IMR-90 (cell line): ENCODE results near the gene MTUS2. TPM values are rescaled to one million over a fixed set of nuclear protein-coding genes. Genes with fewer than 3 reads are reported as not detected.

Experiments used
- ATAC-seq: fragments of 200-7000 bp; cut with Tn5 transposase; 2 replicates; pipeline ENCODE4 v1.9.1; 2020; ENCODE audit warnings: low read depth, mild to moderate bottlenecking, moderate library complexity
- BruUV-seq: library from RNA; stranded (reverse); fragments of 400-500 nt; replicated peaks from 2 replicates; lab custom pipeline; 2021; lab: Mats Ljungman, UMichigan
- CTCF ChIA-PET: fragments of 300-600 bp; formaldehyde crosslinking; extraction: SDS; loops from one replicate; lab custom pipeline; 2021; ENCODE audit warnings: antibody characterized with exemption; lab: Yijun Ruan, JAX
- POLR2A ChIA-PET: fragments of 300-600 bp; sonication (Branson Sonifier 250); formaldehyde crosslinking; loops from one replicate; lab custom pipeline; 2022; ENCODE audit warnings: antibody characterized with exemption; ENCODE audit not compliant: unreplicated experiment; lab: Charles Lee
- DNase-seq: peaks from one replicate; pipeline ENCODE4 v3.0.0; 2013
- H2AFZ ChIP-seq: replicated peaks from 2 replicates; pipeline ENCODE3; 2013; ENCODE audit warnings: low read length, mild to moderate bottlenecking; ENCODE audit not compliant: poor library complexity
- H2AK5ac ChIP-seq: 2 replicates; pipeline ENCODE4 v1.6.1; 2013; ENCODE audit warnings: low read depth, low read length, inconsistent platforms
- H2AK9ac ChIP-seq: replicated peaks from 2 replicates; pipeline ENCODE3; 2013; ENCODE audit warnings: mild to moderate bottlenecking, low read depth, low read length, moderate library complexity; ENCODE audit not compliant: poor library complexity
- H2BK120ac ChIP-seq: 2 replicates; pipeline ENCODE4 v1.6.1; 2013; ENCODE audit warnings: low read depth, low read length, inconsistent platforms
- H2BK15ac ChIP-seq: 3 replicates; pipeline ENCODE4 v1.6.1; 2013; ENCODE audit warnings: low read depth, low read length, inconsistent platforms
- H2BK20ac ChIP-seq: 2 replicates; pipeline ENCODE4 v1.6.1; 2013; ENCODE audit warnings: low read depth, mild to moderate bottlenecking, inconsistent platforms, low read length, moderate library complexity
- H2BK5ac ChIP-seq: 2 replicates; pipeline ENCODE4 v1.6.1; 2013; ENCODE audit warnings: mild to moderate bottlenecking, low read depth, low read length, inconsistent platforms; ENCODE audit not compliant: poor library complexity, severe bottlenecking
- H3K14ac ChIP-seq: replicated peaks from 2 replicates; pipeline ENCODE4 v1.6.1; 2013; ENCODE audit warnings: low read depth, low read length, inconsistent platforms
- H3K18ac ChIP-seq: 2 replicates; pipeline ENCODE4 v1.6.1; 2013; ENCODE audit warnings: low read depth, low read length, control low read depth
- H3K23ac ChIP-seq: 2 replicates; pipeline ENCODE4 v1.6.1; 2013; ENCODE audit warnings: low read depth, low read length, inconsistent platforms
- H3K27ac ChIP-seq: 2 replicates; pipeline ENCODE4 v1.5.1; 2013; ENCODE audit warnings: mild to moderate bottlenecking, control low read depth, low read length; ENCODE audit not compliant: insufficient read depth
- H3K27me3 ChIP-seq: 2 replicates; pipeline ENCODE4 v1.6.1; 2013; ENCODE audit warnings: low read length; ENCODE audit not compliant: control insufficient read depth, insufficient read depth
- H3K36me3 ChIP-seq: 2 replicates; pipeline ENCODE4 v1.6.1; 2013; ENCODE audit warnings: low read length, mixed read lengths; ENCODE audit not compliant: control insufficient read depth, insufficient read depth
- H3K4ac ChIP-seq: 2 replicates; pipeline ENCODE4 v1.6.1; 2013; ENCODE audit warnings: low read depth, low read length, inconsistent platforms
- H3K4me1 ChIP-seq: 2 replicates; pipeline ENCODE4 v1.6.1; 2013; ENCODE audit warnings: low read length, mixed read lengths; ENCODE audit not compliant: control insufficient read depth, insufficient read depth
- H3K4me2 ChIP-seq: 2 replicates; pipeline ENCODE4 v1.6.1; 2013; ENCODE audit warnings: low read depth, mild to moderate bottlenecking, control low read depth, low read length, moderate library complexity
- H3K4me3 ChIP-seq: 2 replicates; pipeline ENCODE4 v1.5.1; 2013; ENCODE audit warnings: low read depth, mild to moderate bottlenecking, control low read depth, low read length, moderate library complexity; ENCODE audit not compliant: insufficient read depth
- H3K56ac ChIP-seq: 2 replicates; pipeline ENCODE4 v1.6.1; 2013; ENCODE audit warnings: low read length, inconsistent platforms; ENCODE audit not compliant: insufficient read depth; ENCODE audit errors: extremely low read depth
- H3K79me1 ChIP-seq, 2 experiments: 2 replicates each; pipeline ENCODE4 v1.6.1; 2013; ENCODE audit warnings: low read length in 2 of 2, inconsistent platforms in 1 of 2, low read depth in 1 of 2
- H3K9ac ChIP-seq: 2 replicates; pipeline ENCODE4 v1.6.1; 2013; ENCODE audit warnings: low read depth, low read length, control low read depth
- H3K9me1 ChIP-seq: 2 replicates; pipeline ENCODE4 v1.6.1; 2013; ENCODE audit warnings: low read length, inconsistent platforms; ENCODE audit not compliant: insufficient read depth
- H3K9me3 ChIP-seq: 2 replicates; pipeline ENCODE4 v1.6.1; 2013; ENCODE audit warnings: low read length; ENCODE audit not compliant: control insufficient read depth, insufficient read depth
- H4K20me1 ChIP-seq: 2 replicates; pipeline ENCODE4 v1.6.1; 2013; ENCODE audit warnings: low read length, inconsistent platforms; ENCODE audit not compliant: insufficient read depth
- H4K5ac ChIP-seq: 2 replicates; pipeline ENCODE4 v1.6.1; 2013; ENCODE audit warnings: mild to moderate bottlenecking, low read depth, low read length, control low read depth
- H4K8ac ChIP-seq, 2 experiments: 2 replicates each; pipeline ENCODE4 v1.6.1; 2013; ENCODE audit warnings: low read depth in 2 of 2, low read length in 2 of 2, control low read depth in 1 of 2, inconsistent platforms in 1 of 2
- H4K91ac ChIP-seq: 2 replicates; pipeline ENCODE4 v1.6.1; 2013; ENCODE audit warnings: low read depth, low read length, inconsistent platforms; ENCODE audit not compliant: insufficient read depth
- BHLHE40 ChIP-seq: fragments of 150-350 bp; IDR thresholded peaks from 2 replicates; pipeline ENCODE4 v1.6.1; 2016; ENCODE audit warnings: mild to moderate bottlenecking, low read depth, low read length
- CEBPB ChIP-seq: IDR thresholded peaks from 2 replicates; pipeline ENCODE4 v1.6.1; 2012; ENCODE audit warnings: low read depth, low read length, improper control_type of control experiment
- CHD1 ChIP-seq: IDR thresholded peaks from 2 replicates; pipeline ENCODE4 v1.6.1; 2012; ENCODE audit warnings: low read depth, low read length, improper control_type of control experiment
- CTCF ChIP-seq: conservative IDR thresholded peaks from 2 replicates; pipeline ENCODE4 v1.5.1; 2012; ENCODE audit warnings: mild to moderate bottlenecking, low read depth, low read length, improper control_type of control experiment
- ELK1 ChIP-seq: fragments of 150-350 bp; IDR thresholded peaks from 2 replicates; pipeline ENCODE4 v1.6.1; 2016; ENCODE audit warnings: low read depth, mild to moderate bottlenecking, low read length, moderate library complexity, borderline replicate concordance
- FOS ChIP-seq: fragments of 150-350 bp; IDR thresholded peaks from 2 replicates; pipeline ENCODE4 v1.6.1; 2016; ENCODE audit warnings: low read depth, low read length
- MAFK ChIP-seq: IDR thresholded peaks from 2 replicates; pipeline ENCODE4 v1.6.1; 2012; ENCODE audit warnings: low read depth, low read length, improper control_type of control experiment
- MAZ ChIP-seq: IDR thresholded peaks from 2 replicates; pipeline ENCODE4 v1.6.1; 2012; ENCODE audit warnings: low read depth, mild to moderate bottlenecking, low read length, improper control_type of control experiment, moderate library complexity, borderline replicate concordance
- NFE2L2 ChIP-seq: fragments of 150-350 bp; IDR thresholded peaks from 2 replicates; pipeline ENCODE4 v1.6.1; 2016; ENCODE audit warnings: low read depth, mild to moderate bottlenecking, low read length
- POLR2A ChIP-seq: IDR thresholded peaks from 2 replicates; pipeline ENCODE4 v1.6.1; 2012; ENCODE audit warnings: mild to moderate bottlenecking, low read depth, low read length
- RAD21 ChIP-seq: IDR thresholded peaks from 2 replicates; pipeline ENCODE4 v1.6.1; 2012; ENCODE audit warnings: low read length, improper control_type of control experiment
- RFX5 ChIP-seq: IDR thresholded peaks from 2 replicates; pipeline ENCODE4 v1.8.0; 2012; ENCODE audit warnings: low read depth, mild to moderate bottlenecking, low read length, moderate library complexity
- USF2 ChIP-seq: fragments of 150-350 bp; IDR thresholded peaks from 2 replicates; pipeline ENCODE4 v1.6.1; 2017; ENCODE audit warnings: mild to moderate bottlenecking, antibody characterized with exemption, low read length, low read depth
- WGBS, 2 experiments: methylation state at CpG; one replicate each; pipeline versions ENCODE4 v1.1.5 to v1.1.7; 2013; ENCODE audit warnings: missing lambda C conversion rate in 2 of 2; ENCODE audit not compliant: insufficient read length in 1 of 2; ENCODE audit errors: extremely low coverage in 2 of 2; 5-methylcytosine and 5-hydroxymethylcytosine counted together
- dilution Hi-C: fragments of 300-500 bp; cut with HindIII; formaldehyde crosslinking; loops from one replicate; pipeline ENCODE4 v1.14.3; 2018; ENCODE audit warnings: low sequenced_read_pairs; ENCODE audit not compliant: unreplicated experiment
- in situ Hi-C: fragments of 300-500 bp; cut with MboI; formaldehyde crosslinking; loops from 3 replicates; pipeline ENCODE4 v1.14.3; 2019; ENCODE audit warnings: low sequenced_read_pairs, inconsistent platforms, mixed read lengths
- intact Hi-C: fragments of 100-400 bp; cut with micrococcal nuclease; formaldehyde crosslinking; loops from 2 replicates; pipeline ENCODE4 v1.10.0; 2022
- polyA plus RNA-seq, 3 experiments: library from polyadenylated mRNA; depleted of rRNA; stranded (reverse); fragments of >200 nt; gene quantifications; 2 replicates each; pipeline ENCODE4 v1.2.3, GENCODE V29; 2012; ENCODE audit warnings: low replicate concordance in 1 of 3
- total RNA-seq: library from RNA; depleted of rRNA; stranded (reverse); fragments of >200 nt; gene quantifications from 2 replicates; pipeline ENCODE4 v1.2.3, GENCODE V29; 2012

MTUS2 gene
- total and polyA plus RNA-seq, 2 of the 4 experiments (the other 2 are of a cell fraction): under 0.01 to 0.02 TPM

GRCh38 chr13:28837111-28837510 lies 17.0 kb downstream of the MTUS2 start:
- H3K4me2 ChIP-seq: no peak overlapping the region
- no peak overlapping the region for H2BK5ac ChIP-seq
- TF ChIP-seq CHD1 (no peak), RFX5 (no peak), RAD21 (no peak), BHLHE40 (no peak), FOS (no peak), POLR2A (no peak), NFE2L2 (no peak), MAFK (no peak), CEBPB (no peak), ELK1 (no peak), CTCF (no peak), USF2 (no peak), MAZ (no peak)
- CTCF ChIA-PET: interaction anchor here (0.7 kb wide), 1 partner anchor 254 kb away, joined by 3 read pairs; no protein-coding TSS in a partner anchor
- H3K14ac ChIP-seq: no peak overlapping the region
- no TSS peak for BruUV-seq
- no peaks in the 10 kb centered on the region for H3K9me1 ChIP-seq
- no peak overlapping the region for H4K8ac ChIP-seq
- no peaks in the 10 kb centered on the region for H4K20me1 ChIP-seq
- H3K9me3 ChIP-seq: no peaks in the 10 kb centered on the region
- no peak overlapping the region for H2BK15ac ChIP-seq
- no peak overlapping the region for H4K91ac ChIP-seq
- no peak overlapping the region for H2BK20ac ChIP-seq
- dilution Hi-C loops: no loop called here
- H4K5ac ChIP-seq: no peak overlapping the region
- H3K27ac ChIP-seq: no peak overlapping the region
- no peak overlapping the region for H3K56ac ChIP-seq
- no peak overlapping the region for H3K4me3 ChIP-seq
- no peak overlapping the region for H3K18ac ChIP-seq
- WGBS, 2 experiments: no CpG with 5 or more reads among the region's 5 CpGs
- ATAC-seq (no peak), DNase-seq (no peak)
- POLR2A ChIA-PET: no interaction called here
- H2BK120ac ChIP-seq: no peak overlapping the region
- in situ Hi-C loops: no loop called here
- H2AK9ac ChIP-seq: no peak overlapping the region
- H2AFZ ChIP-seq: no peak overlapping the region
- intact Hi-C loops: no loop called here
- no peaks in the 10 kb centered on the region for H3K4me1 ChIP-seq
- no peaks in the 10 kb centered on the region for H3K79me1 ChIP-seq
- H3K4ac ChIP-seq: no peak overlapping the region
- no peak overlapping the region for H3K9ac ChIP-seq
- H3K23ac ChIP-seq: no peak overlapping the region
- no peaks in the 10 kb centered on the region for H3K27me3 ChIP-seq
- no peaks in the 10 kb centered on the region for H3K36me3 ChIP-seq
- H2AK5ac ChIP-seq: no peak overlapping the region
